Progenitor cell of endocrine pancreas (in vitro differentiated cells): ENCODE measurements around the gene CDH4. TPM values are rescaled to one million over a fixed set of nuclear protein-coding genes. Genes with fewer than 3 reads are reported as not detected.

ENCODE experiments used
- DNase-seq: peaks from one replicate; pipeline ENCODE4 v3.0.0; 2021; ENCODE audit warnings: low spot score; ENCODE audit not compliant: unreplicated experiment
- H3K27ac Mint-ChIP-seq: 2 replicates; pipeline ENCODE4 v1.8.0; 2021; ENCODE audit warnings: mild to moderate bottlenecking, moderate library complexity, mixed read lengths
- H3K27me3 Mint-ChIP-seq: 2 replicates; pipeline ENCODE4 v1.8.0; 2021; ENCODE audit warnings: mixed read lengths
- H3K36me3 Mint-ChIP-seq: 2 replicates; pipeline ENCODE4 v1.8.0; 2022; ENCODE audit warnings: mixed read lengths; ENCODE audit not compliant: insufficient read depth
- H3K4me1 Mint-ChIP-seq: 2 replicates; pipeline ENCODE4 v1.8.0; 2021; ENCODE audit warnings: low read depth, mixed read lengths
- H3K4me3 Mint-ChIP-seq: 2 replicates; pipeline ENCODE4 v1.8.0; 2021; ENCODE audit warnings: low read depth, mild to moderate bottlenecking, moderate library complexity, mixed read lengths
- H3K9me3 Mint-ChIP-seq: 2 replicates; pipeline ENCODE4 v1.8.0; 2021; ENCODE audit warnings: low read depth, mixed read lengths
- total RNA-seq: library from RNA; stranded (reverse); gene quantifications from 2 replicates; pipeline ENCODE4 v1.2.1, GENCODE V29; 2021
- TF ChIP-seq, protein P1 (sequence below): fragments of 200-600 bp; sonication (generic); IDR thresholded peaks from one replicate; pipeline ENCODE4 v1.5.0; 2021; ENCODE audit warnings: antibody characterized with exemption, mild to moderate bottlenecking; ENCODE audit not compliant: unreplicated experiment

Gene CDH4
- total RNA-seq, 1 donor from 2014 or later: 0.43 TPM

DNA sequence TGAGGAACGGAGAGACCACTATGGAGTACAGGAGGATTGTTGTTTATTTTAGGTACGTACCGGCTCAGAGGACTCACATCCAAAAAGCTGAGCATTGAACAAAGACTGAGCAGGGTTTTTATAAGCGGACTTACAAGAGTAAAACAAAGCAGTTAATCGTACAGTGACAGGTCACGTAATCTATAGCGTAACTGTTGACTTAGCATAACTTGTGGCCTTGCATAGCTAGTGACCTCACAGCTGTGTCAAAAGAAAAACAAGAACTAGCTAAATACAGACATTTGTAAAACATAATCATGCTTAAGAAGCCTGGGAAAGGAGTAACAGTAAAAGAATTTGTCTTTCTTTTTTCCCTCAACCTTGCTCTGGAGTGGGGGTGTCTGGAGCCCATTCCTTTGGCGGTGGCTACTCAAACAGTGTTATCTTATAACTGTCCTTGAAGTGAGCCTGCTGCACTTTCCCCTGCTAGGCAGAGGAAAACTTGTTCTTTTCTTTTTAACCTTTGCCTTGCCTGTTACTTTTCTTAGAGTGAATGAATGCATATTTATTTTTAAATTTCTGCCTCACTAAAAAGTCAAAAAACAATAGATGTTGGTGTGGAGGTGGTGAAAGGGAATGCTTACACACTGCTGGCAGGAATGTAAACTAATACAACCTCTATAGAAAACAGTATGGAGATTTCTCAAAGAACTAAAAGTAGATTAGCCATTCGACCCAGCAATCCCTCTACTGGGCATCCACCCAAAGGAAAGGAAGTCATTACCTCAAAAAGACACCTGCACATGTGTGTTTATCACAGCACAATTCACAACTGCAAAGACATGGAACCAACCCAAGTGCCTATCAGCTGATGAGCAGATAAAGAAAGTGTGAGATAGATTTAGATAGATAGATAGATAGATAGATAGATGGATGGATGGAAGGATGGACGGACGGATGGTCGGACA, 704.6 kb downstream of the CDH4 start:
- Mint-ChIP-seq H3K36me3 (peaks cover 2% of the 10 kb centered on the region), H3K9me3 (no peaks in the 10 kb centered on the region), H3K27me3 (peaks cover 13% of the 10 kb centered on the region), H3K27ac (peak overlapping the region; percentile 42), H3K4me1 (peaks cover 18% of the 10 kb centered on the region), H3K4me3 (no peak overlapping the region)
- TF ChIP-seq, protein P1, sequence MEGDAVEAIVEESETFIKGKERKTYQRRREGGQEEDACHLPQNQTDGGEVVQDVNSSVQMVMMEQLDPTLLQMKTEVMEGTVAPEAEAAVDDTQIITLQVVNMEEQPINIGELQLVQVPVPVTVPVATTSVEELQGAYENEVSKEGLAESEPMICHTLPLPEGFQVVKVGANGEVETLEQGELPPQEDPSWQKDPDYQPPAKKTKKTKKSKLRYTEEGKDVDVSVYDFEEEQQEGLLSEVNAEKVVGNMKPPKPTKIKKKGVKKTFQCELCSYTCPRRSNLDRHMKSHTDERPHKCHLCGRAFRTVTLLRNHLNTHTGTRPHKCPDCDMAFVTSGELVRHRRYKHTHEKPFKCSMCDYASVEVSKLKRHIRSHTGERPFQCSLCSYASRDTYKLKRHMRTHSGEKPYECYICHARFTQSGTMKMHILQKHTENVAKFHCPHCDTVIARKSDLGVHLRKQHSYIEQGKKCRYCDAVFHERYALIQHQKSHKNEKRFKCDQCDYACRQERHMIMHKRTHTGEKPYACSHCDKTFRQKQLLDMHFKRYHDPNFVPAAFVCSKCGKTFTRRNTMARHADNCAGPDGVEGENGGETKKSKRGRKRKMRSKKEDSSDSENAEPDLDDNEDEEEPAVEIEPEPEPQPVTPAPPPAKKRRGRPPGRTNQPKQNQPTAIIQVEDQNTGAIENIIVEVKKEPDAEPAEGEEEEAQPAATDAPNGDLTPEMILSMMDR: no peak
- DNase-seq: no peak

DNA sequence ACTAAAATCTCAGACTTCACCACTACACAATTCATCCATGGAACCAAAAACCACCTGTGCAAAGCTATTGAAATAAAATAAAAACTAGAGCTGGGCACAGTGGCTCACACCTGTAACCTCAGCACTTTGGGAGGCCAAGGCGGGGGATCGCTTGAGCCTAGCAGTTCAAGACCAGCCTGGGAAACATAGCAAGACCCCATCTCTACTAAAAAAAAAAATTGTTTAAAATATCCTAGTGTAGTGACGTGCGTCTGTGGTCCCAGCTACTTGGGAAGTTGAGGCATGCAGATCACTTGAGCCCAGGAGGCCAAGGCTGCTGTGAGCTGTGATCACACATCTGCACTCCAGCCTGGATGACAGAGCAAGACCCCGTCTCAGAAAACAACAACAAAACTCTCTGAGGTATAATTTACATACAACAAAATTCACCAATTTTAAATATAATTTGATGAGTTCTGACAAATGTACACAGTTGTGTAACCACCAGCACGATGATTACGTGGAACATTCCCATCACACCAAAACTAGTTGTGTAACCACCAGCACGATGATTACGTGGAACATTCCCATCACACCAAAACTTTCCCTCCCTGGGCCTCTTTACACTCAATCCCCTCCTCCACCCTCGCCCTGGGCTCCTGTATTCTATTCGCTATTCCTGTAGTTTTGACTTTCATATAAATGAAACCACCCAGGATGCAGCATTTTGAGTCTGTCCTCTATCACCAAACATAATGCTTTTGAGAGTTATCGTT, 706.1 kb downstream of the CDH4 start:
- DNase-seq: no peak
- peaks cover 18% of the 10 kb centered on the region for H3K4me1 Mint-ChIP-seq
- H3K36me3 Mint-ChIP-seq: peaks cover 2% of the 10 kb centered on the region
- H3K27ac Mint-ChIP-seq: no peak overlapping the region
- no peak overlapping the region for H3K4me3 Mint-ChIP-seq
- TF ChIP-seq, protein P1: no peak
- no peaks in the 10 kb centered on the region for H3K9me3 Mint-ChIP-seq
- peaks cover 13% of the 10 kb centered on the region for H3K27me3 Mint-ChIP-seq

DNA sequence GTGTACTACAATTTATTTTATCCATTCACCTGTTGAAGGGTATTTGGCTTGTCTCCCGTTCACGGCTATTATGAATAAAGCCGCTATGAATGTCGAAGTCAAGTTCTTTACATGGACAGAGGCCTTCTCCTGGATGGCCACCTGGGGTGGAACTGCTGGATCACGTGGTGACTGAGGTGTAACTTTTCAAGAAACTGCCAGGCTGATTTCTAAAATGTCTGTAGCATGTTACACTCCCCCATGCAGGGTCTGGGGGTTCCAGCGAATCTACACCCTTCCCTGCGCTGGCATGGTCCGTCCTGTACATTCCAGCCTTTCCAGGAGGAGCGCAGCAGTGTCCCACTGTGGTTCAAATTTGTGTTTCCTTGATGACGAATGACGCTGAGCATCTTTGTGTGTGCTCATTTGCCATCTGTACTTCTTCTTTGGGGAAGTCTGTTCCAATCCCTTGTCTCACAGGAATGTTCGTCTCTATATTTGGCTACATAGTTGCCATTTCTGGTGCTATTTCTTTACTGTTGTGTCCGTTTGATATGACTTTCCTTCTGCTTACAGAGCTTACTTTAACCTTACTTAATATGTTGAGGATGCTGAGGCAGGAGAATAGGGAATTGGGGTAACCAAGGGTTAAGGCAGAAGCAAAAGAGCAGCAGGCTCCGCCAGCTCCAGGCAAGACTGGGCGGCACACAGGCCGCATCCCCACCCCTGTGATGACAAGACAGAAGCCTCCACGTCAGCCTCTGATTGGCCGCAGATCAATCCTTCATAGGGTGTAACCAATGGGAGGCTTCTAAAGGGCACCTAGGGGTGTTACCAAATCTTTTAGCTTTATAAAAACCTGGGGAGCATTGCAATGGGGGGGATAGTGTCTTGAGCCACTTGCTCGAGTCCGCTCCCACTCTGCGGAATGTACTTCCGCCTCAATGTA, 707.0 kb downstream of the CDH4 start:
- H3K4me3 Mint-ChIP-seq: no peak overlapping the region
- no peaks in the 10 kb centered on the region for H3K9me3 Mint-ChIP-seq
- H3K36me3 Mint-ChIP-seq: peaks cover 2% of the 10 kb centered on the region
- H3K27me3 Mint-ChIP-seq: peaks cover 13% of the 10 kb centered on the region
- DNase-seq: no peak
- TF ChIP-seq, protein P1: no peak
- H3K27ac Mint-ChIP-seq: no peak overlapping the region
- H3K4me1 Mint-ChIP-seq: peaks cover 18% of the 10 kb centered on the region

DNA sequence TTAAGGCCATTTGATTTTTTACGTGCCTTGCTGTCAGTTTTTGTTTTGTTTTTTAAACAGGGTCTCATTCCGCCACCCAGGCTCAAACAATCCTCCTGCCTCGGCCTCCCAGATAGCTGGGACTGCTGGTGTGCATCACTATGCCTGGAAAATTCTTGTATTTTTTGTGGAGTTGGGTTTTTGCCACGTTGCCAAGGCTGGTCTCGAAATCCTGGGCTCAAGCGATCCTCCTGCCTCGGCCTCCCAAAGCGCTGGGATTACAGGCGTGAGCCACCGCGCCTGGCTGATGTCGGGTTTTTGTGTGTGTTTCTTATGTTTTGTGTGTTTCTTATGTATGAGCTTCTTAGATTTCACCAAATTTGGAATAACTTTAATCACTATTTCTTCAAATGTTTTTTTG, 708.8 kb downstream of the CDH4 start:
- H3K36me3 Mint-ChIP-seq: peaks cover 2% of the 10 kb centered on the region
- H3K4me1 Mint-ChIP-seq: peaks cover 13% of the 10 kb centered on the region
- no peaks in the 10 kb centered on the region for H3K27me3 Mint-ChIP-seq
- no peak overlapping the region for H3K4me3 Mint-ChIP-seq
- TF ChIP-seq, protein P1: no peak
- no peak overlapping the region for H3K27ac Mint-ChIP-seq
- no peak for DNase-seq
- H3K9me3 Mint-ChIP-seq: no peaks in the 10 kb centered on the region
